ENCODE measurements around the gene SCARB1.
A peak's percentile ranks its signal among the peaks of the same experiment; 100 is the strongest.

The SCARB1 gene

GRCh38 chr12:124730455-124730932 lies 133.2 kb downstream of the SCARB1 start:
- ATAC-seq: peak; percentile 38
- TF ChIP-seq ZNF70 (CRISPR knock-in tag; IDR thresholded peaks at IDR 0.05): no peak
- no peak for TF ChIP-seq CREB5 (CRISPR knock-in tag; IDR thresholded peaks at IDR 0.05; ENCODE audit: low read depth)
- peak; percentile 80 for TF ChIP-seq ZNF8 (CRISPR knock-in tag; IDR thresholded peaks at IDR 0.05)
- no peak for TF ChIP-seq POU6F1 (CRISPR knock-in tag; IDR thresholded peaks at IDR 0.05; ENCODE audit: borderline replicate concordance, low read depth)
- no peak for TF ChIP-seq RARB (CRISPR knock-in tag; IDR thresholded peaks at IDR 0.05)
- TF ChIP-seq, protein P1, sequence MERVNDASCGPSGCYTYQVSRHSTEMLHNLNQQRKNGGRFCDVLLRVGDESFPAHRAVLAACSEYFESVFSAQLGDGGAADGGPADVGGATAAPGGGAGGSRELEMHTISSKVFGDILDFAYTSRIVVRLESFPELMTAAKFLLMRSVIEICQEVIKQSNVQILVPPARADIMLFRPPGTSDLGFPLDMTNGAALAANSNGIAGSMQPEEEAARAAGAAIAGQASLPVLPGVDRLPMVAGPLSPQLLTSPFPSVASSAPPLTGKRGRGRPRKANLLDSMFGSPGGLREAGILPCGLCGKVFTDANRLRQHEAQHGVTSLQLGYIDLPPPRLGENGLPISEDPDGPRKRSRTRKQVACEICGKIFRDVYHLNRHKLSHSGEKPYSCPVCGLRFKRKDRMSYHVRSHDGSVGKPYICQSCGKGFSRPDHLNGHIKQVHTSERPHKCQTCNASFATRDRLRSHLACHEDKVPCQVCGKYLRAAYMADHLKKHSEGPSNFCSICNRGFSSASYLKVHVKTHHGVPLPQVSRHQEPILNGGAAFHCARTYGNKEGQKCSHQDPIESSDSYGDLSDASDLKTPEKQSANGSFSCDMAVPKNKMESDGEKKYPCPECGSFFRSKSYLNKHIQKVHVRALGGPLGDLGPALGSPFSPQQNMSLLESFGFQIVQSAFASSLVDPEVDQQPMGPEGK (CRISPR knock-in tag; IDR thresholded peaks at IDR 0.05; ENCODE audit: borderline replicate concordance): no peak
- no peak for TF ChIP-seq SNAI2 (CRISPR knock-in tag; IDR thresholded peaks at IDR 0.05)

DNA sequence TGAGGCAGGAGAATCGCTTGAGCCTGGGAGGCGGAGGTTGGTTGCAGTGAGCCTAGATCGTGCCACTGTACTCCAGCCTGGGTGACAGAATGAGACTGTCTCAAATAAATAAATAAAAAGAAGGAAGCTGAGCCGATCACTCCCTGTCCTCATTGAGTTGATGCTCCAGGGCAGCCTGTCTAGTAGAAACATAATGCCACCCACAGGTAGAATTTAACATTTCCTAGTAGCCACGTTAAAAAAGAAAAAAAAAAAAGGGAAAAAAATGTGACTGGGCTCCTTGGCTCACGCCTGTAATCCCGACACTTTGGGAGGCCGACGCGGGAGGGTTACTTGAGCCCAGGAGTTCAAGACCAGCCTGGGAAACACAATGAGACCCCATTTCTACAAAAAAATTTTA lies 135.7 kb downstream of the SCARB1 start:
- ATAC-seq: no peak
- TF ChIP-seq ESRRG (CRISPR knock-in tag; IDR thresholded peaks at IDR 0.05) (no peak), POU6F1 (CRISPR knock-in tag; IDR thresholded peaks at IDR 0.05; ENCODE audit: borderline replicate concordance, low read depth) (no peak), ZNF565 (CRISPR knock-in tag; conservative IDR thresholded peaks at IDR 0.05; ENCODE audit: low read depth) (no peak), TOX (CRISPR knock-in tag; IDR thresholded peaks at IDR 0.05; ENCODE audit: borderline replicate concordance) (no peak), ZC3H10 (CRISPR knock-in tag; IDR thresholded peaks at IDR 0.05) (no peak), TCF4 (CRISPR knock-in tag; IDR thresholded peaks at IDR 0.05; ENCODE audit: borderline replicate concordance) (no peak), ZFP30 (CRISPR knock-in tag; IDR thresholded peaks at IDR 0.05) (no peak), ARNTL (CRISPR knock-in tag; IDR thresholded peaks at IDR 0.05; ENCODE audit: borderline replicate concordance, low read depth) (no peak), CREB5 (CRISPR knock-in tag; IDR thresholded peaks at IDR 0.05; ENCODE audit: low read depth) (no peak), BACH2 (CRISPR knock-in tag; IDR thresholded peaks at IDR 0.05; ENCODE audit: borderline replicate concordance) (no peak), ZNF8 (CRISPR knock-in tag; IDR thresholded peaks at IDR 0.05) (no peak), OSR1 (CRISPR knock-in tag; IDR thresholded peaks at IDR 0.05) (no peak), RARB (CRISPR knock-in tag; IDR thresholded peaks at IDR 0.05) (no peak), ISL1 (CRISPR knock-in tag; IDR thresholded peaks at IDR 0.05) (no peak), GLIS3 (CRISPR knock-in tag; IDR thresholded peaks at IDR 0.05) (no peak), SNAI2 (CRISPR knock-in tag; IDR thresholded peaks at IDR 0.05) (no peak)
- TF ChIP-seq, protein P2, sequence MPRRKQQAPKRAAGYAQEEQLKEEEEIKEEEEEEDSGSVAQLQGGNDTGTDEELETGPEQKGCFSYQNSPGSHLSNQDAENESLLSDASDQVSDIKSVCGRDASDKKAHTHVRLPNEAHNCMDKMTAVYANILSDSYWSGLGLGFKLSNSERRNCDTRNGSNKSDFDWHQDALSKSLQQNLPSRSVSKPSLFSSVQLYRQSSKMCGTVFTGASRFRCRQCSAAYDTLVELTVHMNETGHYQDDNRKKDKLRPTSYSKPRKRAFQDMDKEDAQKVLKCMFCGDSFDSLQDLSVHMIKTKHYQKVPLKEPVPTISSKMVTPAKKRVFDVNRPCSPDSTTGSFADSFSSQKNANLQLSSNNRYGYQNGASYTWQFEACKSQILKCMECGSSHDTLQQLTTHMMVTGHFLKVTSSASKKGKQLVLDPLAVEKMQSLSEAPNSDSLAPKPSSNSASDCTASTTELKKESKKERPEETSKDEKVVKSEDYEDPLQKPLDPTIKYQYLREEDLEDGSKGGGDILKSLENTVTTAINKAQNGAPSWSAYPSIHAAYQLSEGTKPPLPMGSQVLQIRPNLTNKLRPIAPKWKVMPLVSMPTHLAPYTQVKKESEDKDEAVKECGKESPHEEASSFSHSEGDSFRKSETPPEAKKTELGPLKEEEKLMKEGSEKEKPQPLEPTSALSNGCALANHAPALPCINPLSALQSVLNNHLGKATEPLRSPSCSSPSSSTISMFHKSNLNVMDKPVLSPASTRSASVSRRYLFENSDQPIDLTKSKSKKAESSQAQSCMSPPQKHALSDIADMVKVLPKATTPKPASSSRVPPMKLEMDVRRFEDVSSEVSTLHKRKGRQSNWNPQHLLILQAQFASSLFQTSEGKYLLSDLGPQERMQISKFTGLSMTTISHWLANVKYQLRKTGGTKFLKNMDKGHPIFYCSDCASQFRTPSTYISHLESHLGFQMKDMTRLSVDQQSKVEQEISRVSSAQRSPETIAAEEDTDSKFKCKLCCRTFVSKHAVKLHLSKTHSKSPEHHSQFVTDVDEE (CRISPR knock-in tag; IDR thresholded peaks at IDR 0.05): no peak
- TF ChIP-seq, protein P1 (CRISPR knock-in tag; IDR thresholded peaks at IDR 0.05; ENCODE audit: borderline replicate concordance): no peak
